Measurements from ENCODE around the gene TRIM16.
"Not testable (repeated sequence)": the region's sequence is repeated elsewhere in the genome, so short reads cannot be mapped to it uniquely, and the experiment has no call there.

The TRIM16 gene

GRCh38 chr17:15657868-15658267 is 26.2 kb downstream of the TRIM16 start:
- no peak for DNase-seq

- no peak for DNase-seq
Observed at GRCh38 chr17:15654886-15655561, 29.1 kb downstream of the TRIM16 start.

- not testable (repeated sequence) for DNase-seq
Observed at GRCh38 chr17:15654401-15654800, 29.7 kb downstream of the TRIM16 start.

GRCh38 chr17:15652960-15653359 is 31.2 kb downstream of the TRIM16 start:
- DNase-seq = no peak

- DNase-seq = peak; percentile 96
Observed at GRCh38 chr17:15651583-15652110, 32.5 kb downstream of the TRIM16 start.

- peak; percentile 52 for DNase-seq
Observed at GRCh38 chr17:15650741-15651582, 33.1 kb downstream of the TRIM16 start.

- DNase-seq = peak; percentile 75
Observed at GRCh38 chr17:15649861-15650421, 34.2 kb downstream of the TRIM16 start.

GRCh38 chr17:15648386-15648785 is 35.7 kb downstream of the TRIM16 start:
- DNase-seq = no peak

GRCh38 chr17:15645942-15646312 is 38.2 kb downstream of the TRIM16 start:
- DNase-seq = peak; percentile 55

GRCh38 chr17:15645099-15645941 is 38.8 kb downstream of the TRIM16 start:
- DNase-seq = peak; percentile 78

- DNase-seq = not testable (repeated sequence)
Observed at GRCh38 chr17:15642505-15643251, 41.4 kb downstream of the TRIM16 start.

GRCh38 chr17:15642014-15642413 is 42.1 kb downstream of the TRIM16 start:
- not testable (repeated sequence) for DNase-seq

GRCh38 chr17:15630930-15631453 is 53.1 kb downstream of the TRIM16 start:
- not testable (repeated sequence) for DNase-seq

- not testable (repeated sequence) for DNase-seq
Observed at GRCh38 chr17:15629991-15630390, 54.1 kb downstream of the TRIM16 start.

- not testable (repeated sequence) for DNase-seq
Observed at GRCh38 chr17:15623661-15624209, 60.4 kb downstream of the TRIM16 start.

- not testable (repeated sequence) for DNase-seq
Observed at GRCh38 chr17:15623255-15623654, 60.9 kb downstream of the TRIM16 start.

- not testable (repeated sequence) for DNase-seq
Observed at GRCh38 chr17:15622124-15622523, 62.0 kb downstream of the TRIM16 start.

- not testable (repeated sequence) for DNase-seq
Observed at GRCh38 chr17:15619331-15620058, 64.6 kb downstream of the TRIM16 start, which contains the start of gene FBXW10B. TSS of gene FBXW10B (minus strand) at chr17:15619704. CDS start at chr17:15619512, 192 bp downstream.

GRCh38 chr17:15616828-15617227 is 67.3 kb downstream of the TRIM16 start:
- peak; percentile 26 for DNase-seq

GRCh38 chr17:15615850-15616249 is 68.3 kb downstream of the TRIM16 start:
- DNase-seq = not testable (repeated sequence)
